Activated T-helper 1 cell treated with anti-CD3 and anti-CD28 coated beads, Interleukin-2, amount 50 U/mL, for 16 hours (primary cell): ENCODE data around the gene SMURF1.
"Not testable (repeated sequence)": the region's sequence is repeated elsewhere in the genome, so short reads cannot be mapped to it uniquely, and the experiment has no call there.

Experiments
- DNase-seq, 2 donors: peaks; one replicate each; pipeline ENCODE4 v3.0.0-alpha.2; 2020; ENCODE audit warnings: low read depth in 1 of 2, low spot score in 1 of 2

Gene SMURF1

DNA sequence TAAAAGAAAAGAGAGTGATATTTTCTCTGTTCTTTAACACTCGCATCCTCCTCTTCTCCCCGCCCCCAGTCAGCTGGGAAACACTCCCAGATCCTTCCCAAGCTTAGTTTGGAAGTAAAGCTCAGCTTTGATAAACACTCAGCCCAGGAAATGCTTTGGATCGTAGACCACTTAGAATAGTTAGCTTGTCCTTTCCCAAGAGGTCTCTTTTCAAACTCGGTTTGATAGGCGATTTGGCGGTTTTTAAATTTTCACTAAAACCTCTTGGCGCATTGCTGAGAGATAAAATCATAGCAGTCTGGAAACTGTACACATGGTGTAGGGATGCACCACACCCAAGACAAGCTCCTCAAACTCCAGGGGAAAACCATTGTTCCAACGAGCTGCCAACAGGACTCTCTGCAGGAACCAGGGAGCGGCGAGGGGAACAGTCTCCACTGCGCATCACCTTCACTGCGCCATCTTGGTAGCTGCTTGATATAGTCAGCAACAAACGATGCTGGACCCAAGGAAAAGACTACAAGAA is 22.3 kb downstream of the SMURF1 start:
- DNase-seq: no peak

DNA sequence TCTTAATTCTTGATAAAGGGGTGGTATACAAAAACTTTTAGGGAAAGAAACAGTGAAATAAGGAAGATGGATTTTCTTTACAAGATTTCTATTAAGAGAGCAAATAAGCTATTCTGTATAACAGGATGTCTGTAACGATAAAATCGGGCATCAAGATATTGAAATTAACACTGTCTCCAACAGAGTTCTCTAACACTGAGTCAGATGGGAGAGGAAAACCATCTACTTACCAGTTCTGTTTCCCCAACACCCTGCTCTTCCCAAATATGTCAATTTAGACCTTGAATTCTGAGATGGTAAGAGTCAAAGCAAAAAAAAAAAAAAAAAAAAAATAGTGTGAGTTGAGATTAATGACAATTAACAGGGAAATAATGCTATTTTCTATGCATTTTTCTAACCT is 23.0 kb downstream of the SMURF1 start:
- DNase-seq: no peak

DNA sequence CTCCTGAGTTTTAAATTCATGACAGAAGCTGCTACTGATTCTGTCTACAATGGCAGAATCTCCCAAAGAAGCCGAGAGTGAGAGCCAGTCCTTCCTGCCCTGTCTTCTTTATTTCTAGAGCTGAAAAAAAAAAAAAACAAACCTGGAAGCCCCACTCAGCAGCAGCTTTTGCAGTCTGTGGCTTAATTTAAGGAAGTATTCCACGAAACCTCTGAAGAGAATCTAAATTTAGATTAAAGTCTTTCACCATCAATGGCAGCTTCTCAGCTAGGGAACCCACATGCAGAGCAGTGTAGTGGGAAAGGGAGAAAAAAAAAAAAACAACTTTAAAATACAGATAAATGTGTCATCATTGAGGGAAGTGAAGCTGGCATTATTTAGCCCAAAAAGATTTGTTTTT is 23.4 kb downstream of the SMURF1 start:
- DNase-seq: no peak

DNA sequence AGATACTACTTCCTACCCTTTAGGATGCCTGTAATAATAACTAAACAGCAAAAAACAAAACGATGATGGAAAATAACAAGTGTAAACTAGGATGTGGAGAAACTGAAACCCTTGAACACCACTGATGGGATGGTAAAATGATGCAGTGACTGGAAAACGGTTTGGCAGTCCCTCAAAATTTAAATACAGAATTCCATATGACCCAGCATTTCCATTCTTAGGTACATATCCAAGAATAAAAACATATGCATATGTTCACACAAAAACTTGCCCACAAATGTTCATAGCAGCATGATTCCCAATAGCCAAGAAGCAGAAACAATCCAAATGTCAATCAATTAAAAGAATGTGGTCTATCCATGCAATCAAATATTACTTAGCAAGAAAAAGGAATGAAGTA is 25.8 kb downstream of the SMURF1 start:
- DNase-seq: no peak

DNA sequence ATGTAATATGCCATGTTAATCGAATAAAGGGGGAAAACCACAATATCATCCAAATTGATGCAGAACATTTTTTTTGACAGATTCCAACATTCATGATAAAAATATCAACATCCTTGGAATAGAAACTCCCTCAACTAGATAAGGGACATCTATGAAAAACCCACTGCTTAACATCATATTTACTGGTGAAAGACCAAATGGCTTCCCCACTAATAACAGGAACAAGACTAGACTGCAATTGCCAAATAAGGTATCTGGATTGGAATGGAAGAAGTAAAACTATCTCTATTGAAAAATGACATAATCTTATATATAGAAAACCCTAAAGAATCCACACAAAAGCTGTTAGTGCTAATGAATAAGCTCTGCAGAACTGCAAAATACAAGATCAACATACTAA is 27.8 kb downstream of the SMURF1 start:
- no peak for DNase-seq

DNA sequence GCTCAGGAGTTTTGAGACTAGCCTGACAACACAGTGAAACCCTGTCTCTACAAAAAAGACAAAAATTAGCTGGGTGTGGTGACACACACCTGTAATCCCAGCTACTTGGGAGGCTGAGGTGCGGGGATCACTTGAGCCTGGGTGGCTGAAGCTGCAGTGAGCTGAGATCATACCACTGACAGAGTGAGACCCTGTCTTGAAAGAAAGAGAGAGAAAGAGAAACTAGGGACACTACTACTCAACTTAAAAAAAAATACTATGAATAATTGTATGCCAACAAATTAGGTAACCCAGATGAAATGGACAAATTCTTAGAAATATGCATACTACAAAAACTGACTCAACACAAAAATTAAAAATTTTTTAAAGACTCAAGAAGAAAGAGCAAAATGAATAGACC is 28.5 kb downstream of the SMURF1 start:
- DNase-seq: no peak

DNA sequence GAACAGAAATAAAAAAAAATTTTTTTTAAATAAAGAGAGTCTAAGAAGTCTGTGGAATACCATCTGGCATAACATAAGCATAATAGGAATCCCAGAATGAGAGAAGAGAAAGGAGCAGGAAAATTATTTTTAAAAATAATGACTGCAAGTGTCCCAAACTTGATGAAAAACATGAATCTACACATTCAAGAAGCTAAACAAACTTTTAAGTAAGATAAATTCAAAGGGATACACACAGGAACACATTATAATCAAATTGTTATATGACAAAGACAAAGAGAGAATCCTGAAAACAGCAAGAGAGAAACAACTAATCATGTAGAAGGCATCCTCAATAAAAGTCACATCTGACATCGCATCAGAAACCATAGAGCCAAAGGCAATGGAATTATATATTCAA is 30.9 kb downstream of the SMURF1 start:
- DNase-seq: no peak

DNA sequence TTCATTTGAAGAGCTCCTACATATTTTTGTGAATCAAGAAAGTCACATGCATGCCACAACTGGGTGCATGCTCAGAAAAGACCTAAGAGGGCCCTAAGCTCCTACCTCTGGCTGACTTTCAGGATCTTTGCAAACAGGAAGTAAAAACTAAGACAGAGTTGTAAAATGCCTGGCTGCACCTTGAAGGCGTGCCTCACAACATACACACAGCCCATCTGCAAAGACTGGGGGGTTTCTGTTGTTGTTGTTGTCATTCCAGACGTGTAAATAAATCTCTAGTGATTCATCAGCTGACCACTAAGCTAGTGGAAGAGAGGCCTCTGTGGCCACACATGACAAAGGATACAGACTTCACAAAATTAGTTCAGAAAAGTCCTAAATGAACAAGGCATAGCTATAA is 31.8 kb downstream of the SMURF1 start:
- no peak for DNase-seq

DNA sequence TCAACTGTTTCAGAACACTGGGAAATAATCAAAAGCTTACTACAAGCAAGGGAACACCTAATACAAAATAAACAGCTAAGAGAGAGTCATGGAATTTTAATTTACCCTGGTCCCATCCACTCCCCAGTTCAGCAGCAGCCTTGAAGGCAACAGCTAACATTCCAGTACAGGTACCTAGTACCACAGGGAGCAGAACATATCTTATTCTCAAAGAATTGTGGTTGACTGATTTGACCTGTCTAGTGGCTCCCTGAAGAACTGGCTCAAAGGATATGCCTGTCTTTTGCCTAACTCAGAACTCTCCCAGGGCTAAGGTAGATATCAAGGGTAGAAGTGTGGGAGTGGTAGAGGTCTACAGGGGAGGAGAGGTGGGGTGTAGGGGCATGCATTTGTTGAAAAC is 32.3 kb downstream of the SMURF1 start:
- no peak for DNase-seq

DNA sequence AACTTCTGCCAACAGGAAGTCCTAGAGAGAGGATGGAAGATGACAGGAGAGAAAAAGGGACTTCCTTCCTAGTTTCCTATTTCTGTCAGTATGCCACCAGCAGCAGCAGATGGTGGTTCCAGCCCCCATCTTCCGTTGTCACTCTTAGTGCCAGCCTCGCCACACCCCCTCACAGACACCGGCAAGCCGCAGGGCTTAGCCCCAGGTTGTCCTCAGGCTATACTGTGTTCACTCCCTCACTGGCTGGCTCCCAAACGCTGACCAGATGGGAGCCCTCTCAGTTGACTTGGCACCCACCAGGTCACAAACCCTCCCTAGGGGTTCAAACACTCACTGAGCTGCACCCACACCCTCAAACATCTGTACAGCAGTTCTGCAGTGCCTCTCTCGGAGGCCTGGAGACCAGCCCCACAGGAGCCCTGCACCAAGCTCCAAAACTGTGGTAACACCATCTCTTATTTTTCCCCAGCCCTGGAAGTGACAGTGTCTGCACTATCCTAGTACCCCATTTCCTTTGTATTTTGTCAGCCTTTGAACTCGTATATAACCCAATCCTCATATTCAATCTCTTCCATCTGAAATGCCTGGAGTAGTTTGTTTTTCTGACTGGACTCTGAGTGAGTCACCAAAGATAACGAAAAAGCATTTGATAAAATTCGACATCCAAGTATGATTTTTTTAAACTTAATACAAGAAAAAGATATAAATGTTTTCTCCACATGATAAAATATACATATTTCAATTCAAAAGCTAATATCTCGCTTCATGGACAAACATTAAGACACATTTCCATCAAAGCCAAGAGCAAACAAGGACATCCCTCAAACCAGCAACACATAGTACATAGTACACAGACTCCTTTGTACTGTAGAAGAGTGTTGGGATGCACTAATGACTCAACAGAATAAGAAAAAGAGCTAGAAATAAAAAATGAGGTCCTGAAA is 34.5 kb downstream of the SMURF1 start:
- DNase-seq: no peak

DNA sequence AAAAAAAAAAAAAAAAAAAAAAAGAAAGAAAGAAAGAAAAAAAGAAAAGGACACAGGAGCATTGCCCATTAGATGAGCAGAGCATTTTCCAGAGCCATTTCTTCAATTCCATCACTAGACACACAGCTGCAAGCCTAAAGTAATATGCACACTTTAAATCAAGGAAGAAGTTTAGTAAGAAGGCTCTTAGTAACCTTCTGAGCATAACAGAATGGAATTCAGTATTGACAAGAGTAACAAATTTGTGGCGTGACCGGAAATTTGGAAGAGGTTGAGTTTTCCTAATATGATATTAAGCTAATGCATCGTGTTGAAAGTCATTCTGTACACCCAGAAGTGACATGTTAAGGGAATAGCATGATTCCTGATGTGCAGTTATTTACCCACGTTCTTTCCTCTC is 35.3 kb downstream of the SMURF1 start:
- DNase-seq: no peak

DNA sequence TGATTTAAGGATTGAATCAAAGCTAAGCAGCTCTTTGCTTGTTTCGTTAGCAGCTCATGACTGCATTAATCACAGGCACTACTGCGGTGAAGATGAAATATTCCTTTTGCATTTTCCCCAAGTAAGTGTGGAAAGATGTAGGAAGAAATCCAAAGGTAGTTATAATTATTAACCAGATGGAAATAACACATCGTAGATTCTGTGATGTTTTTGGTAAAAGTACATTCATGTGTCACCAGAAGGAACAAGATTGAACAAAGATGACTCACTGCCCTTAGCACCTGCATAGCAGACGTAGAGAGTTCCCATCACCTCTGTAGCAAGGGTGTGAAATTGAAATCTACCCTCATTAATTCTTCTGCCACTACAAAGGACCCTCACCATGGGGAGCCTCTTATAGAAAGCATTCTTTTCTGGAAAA is 37.1 kb downstream of the SMURF1 start:
- no peak for DNase-seq

DNA sequence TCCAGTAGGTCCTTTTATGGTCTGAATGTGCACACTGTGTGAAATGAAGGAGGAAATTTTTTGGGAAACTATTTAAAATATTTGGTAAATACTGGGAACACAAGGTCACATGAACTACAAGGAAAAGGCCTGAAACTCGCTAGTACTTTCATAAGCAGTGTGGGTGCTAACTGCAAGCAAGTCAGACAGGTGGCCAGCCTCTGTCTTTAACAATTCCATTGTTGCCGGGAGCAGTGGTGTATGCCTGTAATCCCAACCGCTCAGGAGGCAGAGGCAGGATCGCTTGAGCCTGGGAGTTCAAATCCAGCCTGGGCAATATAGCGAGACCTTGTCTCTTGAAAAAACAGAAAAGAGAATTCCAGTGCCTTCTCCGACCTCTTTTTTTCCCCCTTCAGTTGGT is 37.5 kb downstream of the SMURF1 start:
- DNase-seq: no peak

DNA sequence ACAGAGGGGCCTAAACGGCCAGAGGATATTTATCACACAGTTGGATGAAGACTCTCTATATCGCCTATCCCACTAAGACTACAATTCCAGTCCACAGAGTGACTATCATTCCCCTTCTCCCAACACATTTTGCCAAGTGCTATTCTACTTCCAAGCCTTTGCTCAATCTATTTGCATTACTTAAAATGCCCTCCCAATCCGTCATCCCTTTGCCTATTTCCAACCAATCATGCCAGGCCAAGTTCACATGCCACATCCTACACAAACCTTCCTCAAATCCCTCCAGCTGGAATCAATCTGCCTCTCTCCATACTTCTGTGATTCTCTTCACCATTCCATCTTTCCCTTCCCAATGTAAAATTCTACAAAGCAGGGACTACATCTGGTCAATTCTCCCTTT is 38.2 kb downstream of the SMURF1 start:
- no peak for DNase-seq

DNA sequence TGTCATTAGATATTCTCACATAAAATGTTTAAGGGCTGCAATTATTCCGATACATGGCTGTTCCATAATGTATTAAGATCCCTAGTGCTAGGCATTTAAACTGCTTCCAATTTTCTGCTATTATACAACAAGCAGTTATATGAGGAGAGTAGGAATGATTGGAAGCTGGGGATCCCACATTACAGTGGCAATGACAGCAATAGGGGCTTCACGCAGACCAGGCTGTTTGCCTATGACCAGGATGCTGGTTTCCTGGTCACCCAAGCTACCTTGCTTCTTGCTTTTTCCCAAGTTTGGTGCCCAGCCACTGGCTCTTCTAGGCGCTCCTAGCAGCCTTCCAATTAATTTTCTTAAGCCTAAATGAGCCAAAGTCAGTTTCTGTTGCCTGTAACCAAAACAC is 39.3 kb downstream of the SMURF1 start:
- DNase-seq: no peak

DNA sequence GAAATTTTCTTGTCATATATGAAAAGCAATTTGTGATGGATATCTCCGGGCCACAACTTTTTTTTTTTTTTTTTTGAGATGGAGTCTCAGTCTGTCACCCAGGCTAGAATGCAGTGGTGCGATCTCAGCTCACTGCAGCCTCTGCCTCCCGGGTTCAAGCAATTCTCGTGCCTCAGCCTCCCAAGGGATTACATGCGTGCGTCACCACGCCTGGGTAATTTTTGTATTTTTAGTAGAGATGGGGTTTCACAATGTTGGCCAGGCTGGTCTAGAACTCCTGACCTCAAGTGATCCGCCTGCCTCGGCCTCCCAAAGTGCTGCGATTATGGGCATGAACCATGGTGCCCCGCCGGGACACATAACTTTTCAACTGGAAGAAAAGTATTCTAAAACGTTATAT is 40.1 kb downstream of the SMURF1 start:
- DNase-seq: not testable (repeated sequence)

DNA sequence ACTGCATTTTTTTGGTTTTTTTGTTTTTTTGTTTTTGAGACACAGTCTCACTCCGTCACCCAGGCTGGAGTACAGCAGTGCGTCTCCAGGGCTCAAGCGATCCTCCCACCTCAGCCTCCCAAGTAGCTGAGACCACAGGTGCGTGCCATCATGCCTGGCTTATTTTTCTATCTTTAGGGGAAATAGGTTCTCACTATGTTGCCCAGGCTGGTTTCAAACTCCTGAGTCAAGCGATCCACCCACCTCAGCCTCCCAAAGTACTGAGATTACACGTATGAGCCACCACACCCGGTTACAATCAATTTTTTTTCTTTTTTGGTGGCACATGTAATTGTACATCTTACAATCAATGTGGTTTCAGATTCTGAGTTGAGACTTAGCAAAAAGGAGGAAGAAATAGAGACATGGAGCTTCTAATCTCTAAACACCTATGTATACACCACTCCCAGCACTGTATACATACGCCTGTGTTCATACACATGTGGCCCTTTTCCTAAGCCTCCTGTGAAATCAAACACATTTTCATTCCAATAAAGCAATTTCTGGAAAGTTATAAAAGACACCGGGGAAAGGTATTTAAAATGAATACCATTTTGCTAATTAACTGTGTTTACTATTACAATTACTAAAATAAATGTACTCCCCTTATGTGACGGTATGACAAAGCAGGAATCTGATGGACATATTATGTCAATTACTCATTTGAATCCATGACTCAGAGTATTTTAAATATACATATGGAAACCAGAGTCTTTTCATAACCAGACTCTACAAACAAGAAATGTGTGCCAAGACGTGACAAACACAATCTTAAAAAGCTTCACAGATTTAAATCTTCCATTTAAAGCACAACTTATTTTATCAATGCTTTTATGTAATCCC is 40.9 kb downstream of the SMURF1 start:
- peak in 1 of 2 donors; percentile 3 for DNase-seq

DNA sequence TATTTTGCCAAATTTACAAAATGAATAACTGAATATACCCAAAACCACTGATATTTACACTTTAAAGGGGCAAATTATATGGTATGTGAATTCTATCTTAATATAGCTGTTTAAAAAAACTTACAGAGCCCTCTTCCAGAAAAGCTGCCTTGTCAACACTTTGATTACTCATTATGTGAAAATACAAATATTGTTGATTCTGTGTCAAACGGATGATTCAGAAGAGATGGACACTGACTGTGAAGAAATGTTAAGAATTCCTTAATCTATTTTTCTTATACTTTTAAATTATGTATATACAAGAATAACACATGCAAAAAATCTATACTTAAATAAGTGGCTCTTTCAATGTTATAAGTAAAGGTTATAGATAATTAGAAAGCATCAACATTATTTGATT is 41.5 kb downstream of the SMURF1 start:
- DNase-seq: no peak

DNA sequence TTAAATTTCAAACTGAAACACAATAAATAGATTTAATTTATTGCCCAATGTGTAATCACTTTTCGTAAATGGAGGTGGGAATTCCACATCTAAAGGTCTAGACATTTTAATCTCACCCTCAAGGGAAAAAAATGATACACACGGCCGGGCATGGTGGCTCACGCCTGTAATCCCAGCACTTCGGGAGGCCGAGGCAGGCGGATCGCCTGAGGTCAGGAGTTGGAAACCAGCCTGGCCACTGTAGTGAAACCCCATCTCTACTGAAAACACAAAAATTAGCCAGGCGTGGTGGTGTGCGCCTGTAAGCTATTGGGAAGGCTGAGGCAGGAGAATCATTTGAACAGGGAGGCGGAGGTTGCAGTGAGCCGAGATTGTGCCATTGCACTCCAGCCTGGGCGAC is 42.4 kb downstream of the SMURF1 start:
- not testable (repeated sequence) for DNase-seq

DNA sequence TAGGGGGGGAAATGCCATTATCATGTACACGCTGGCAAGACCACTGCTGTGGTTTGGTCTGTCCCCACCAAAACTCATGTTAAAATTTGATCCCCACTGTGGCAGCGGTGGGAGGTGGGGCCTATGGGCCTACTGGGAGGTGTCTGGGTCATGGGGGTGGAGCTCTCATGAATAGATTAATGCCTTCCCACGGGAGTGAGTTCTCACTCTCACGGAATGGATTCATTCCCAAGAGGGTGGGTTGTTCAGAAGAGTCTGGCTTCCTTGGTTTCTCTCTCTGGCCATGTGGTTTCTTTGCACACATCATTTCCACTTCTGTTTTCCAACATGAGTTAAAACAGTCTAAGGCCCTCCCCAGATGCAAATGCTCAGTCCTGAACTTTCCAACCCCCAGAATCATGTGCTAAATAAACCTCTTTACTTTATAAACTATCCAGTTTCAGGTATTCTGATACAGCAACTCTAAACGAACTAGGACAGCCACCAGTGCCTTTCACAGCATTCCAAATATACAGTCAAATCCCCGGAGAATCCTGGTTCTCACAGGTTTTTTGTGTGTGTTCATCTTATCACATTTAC is 44.3 kb downstream of the SMURF1 start:
- no peak for DNase-seq

DNA sequence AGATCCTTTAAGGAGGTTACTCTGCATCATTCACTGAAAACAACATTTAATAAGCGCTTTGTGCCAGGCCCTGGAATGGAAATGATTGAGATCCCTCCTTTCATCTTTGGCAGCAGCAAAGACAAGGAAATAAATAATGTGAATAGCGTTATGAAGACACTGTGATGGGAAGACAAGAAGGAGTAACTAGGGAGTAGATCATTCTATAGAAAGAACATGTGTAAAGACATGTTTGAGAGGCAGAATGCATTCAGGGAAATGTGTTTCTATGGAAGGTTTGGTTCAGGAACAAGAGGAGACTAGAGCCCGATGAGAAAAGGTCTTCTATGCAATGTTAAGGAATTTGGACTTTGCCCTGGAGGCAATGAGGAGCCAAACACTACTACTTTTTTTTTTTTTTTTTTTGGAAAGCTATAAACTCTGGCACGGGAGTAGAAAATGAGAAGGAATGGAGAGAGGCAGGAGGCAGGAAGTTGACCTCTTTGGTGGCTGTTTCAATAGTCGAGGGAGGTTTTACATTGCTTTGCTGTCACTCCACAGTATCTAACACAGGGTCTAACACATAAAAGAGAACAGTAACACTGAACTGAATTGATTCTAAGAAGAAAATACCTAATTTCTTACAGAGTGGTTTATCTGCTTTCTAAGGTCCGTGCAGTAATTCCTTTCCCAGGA is 44.9 kb downstream of the SMURF1 start:
- no peak for DNase-seq
